Mesothelial cell of epicardium (in vitro differentiated cells): Measurements from ENCODE around the gene HECTD1. TPM values are rescaled to one million over a fixed set of nuclear protein-coding genes. Genes with fewer than 3 reads are reported as not detected.
"Not testable (repeated sequence)": the region's sequence is repeated elsewhere in the genome, so short reads cannot be mapped to it uniquely, and the experiment has no call there.

ENCODE experiments used
- DNase-seq, 2 experiments: peaks; one replicate each; pipeline ENCODE4 v3.0.0; 2021; ENCODE audit warnings: low spot score in 2 of 2; ENCODE audit not compliant: unreplicated experiment in 2 of 2
- H3K27ac Mint-ChIP-seq: 2 replicates; pipeline ENCODE4 v1.8.0; 2021; ENCODE audit warnings: mixed read lengths
- H3K27me3 Mint-ChIP-seq: 2 replicates; pipeline ENCODE4 v1.8.0; 2021; ENCODE audit warnings: low read depth, mixed read lengths
- H3K36me3 Mint-ChIP-seq: 2 replicates; pipeline ENCODE4 v1.8.0; 2021; ENCODE audit warnings: mixed read lengths
- H3K4me1 Mint-ChIP-seq: 2 replicates; pipeline ENCODE4 v1.8.0; 2021; ENCODE audit warnings: mixed read lengths
- H3K4me3 Mint-ChIP-seq: 2 replicates; pipeline ENCODE4 v1.8.0; 2021; ENCODE audit warnings: mild to moderate bottlenecking, moderate library complexity, mixed read lengths
- H3K9me3 Mint-ChIP-seq: 2 replicates; pipeline ENCODE4 v1.8.0; 2021; ENCODE audit warnings: mixed read lengths
- total RNA-seq: library from RNA; stranded (reverse); gene quantifications from 3 replicates; pipeline ENCODE4 v1.2.1, GENCODE V29; 2021
- TF ChIP-seq, protein P1 (sequence below): fragments of 200-600 bp; sonication (generic); IDR thresholded peaks from one replicate; pipeline ENCODE4 v1.5.0; 2021; ENCODE audit warnings: antibody characterized with exemption; ENCODE audit not compliant: unreplicated experiment

Gene HECTD1
- total RNA-seq, 1 donor from 2014 or later = 177 TPM

DNA sequence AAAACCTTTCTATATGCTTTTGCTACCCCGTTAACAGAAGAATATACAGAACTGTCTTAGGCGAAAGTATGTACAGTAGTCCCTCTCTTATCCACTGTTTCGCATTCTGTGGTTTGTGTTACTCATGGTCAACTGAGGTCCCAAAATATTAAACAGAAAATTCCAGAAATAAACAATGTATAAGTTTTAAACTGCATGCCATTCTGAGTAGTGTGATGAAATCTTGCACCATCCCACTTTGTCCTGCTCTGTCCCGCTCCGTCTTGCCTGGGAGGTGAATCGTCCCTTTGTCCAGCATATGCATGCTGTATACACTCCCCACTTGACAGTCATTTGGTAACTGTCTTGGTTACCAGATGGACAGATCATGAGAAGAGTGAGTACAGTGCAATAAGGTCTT lies 111.3 kb downstream of the HECTD1 start:
- no peaks in the 10 kb centered on the region for H3K4me1 Mint-ChIP-seq
- H3K27me3 Mint-ChIP-seq = no peaks in the 10 kb centered on the region
- TF ChIP-seq, protein P1, sequence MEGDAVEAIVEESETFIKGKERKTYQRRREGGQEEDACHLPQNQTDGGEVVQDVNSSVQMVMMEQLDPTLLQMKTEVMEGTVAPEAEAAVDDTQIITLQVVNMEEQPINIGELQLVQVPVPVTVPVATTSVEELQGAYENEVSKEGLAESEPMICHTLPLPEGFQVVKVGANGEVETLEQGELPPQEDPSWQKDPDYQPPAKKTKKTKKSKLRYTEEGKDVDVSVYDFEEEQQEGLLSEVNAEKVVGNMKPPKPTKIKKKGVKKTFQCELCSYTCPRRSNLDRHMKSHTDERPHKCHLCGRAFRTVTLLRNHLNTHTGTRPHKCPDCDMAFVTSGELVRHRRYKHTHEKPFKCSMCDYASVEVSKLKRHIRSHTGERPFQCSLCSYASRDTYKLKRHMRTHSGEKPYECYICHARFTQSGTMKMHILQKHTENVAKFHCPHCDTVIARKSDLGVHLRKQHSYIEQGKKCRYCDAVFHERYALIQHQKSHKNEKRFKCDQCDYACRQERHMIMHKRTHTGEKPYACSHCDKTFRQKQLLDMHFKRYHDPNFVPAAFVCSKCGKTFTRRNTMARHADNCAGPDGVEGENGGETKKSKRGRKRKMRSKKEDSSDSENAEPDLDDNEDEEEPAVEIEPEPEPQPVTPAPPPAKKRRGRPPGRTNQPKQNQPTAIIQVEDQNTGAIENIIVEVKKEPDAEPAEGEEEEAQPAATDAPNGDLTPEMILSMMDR = no peak
- H3K27ac Mint-ChIP-seq = no peak overlapping the region
- H3K9me3 Mint-ChIP-seq = no peaks in the 10 kb centered on the region
- DNase-seq = no peak
- H3K36me3 Mint-ChIP-seq = peaks cover 30% of the 10 kb centered on the region
- H3K4me3 Mint-ChIP-seq = no peak overlapping the region

DNA sequence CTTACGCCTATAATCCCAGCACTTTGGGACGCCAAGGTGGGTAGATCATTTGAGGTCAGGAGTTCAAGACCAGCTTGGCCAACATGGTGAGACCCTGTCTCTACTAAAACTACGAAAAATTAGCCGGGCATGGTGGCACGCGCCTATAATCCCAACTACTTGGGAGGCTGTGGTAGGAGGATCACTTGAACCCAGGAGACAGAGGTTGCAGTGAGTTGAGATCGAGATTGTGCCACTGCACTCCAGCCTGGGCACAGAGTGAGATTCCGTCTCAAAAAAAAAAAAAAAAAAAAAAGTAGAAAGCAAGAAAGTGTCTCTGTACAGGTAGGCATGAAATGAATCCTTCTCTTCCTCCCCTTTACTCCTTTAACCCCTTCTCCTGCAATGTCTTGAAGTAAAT lies 111.8 kb downstream of the HECTD1 start:
- not testable (repeated sequence) for H3K27ac Mint-ChIP-seq

DNA sequence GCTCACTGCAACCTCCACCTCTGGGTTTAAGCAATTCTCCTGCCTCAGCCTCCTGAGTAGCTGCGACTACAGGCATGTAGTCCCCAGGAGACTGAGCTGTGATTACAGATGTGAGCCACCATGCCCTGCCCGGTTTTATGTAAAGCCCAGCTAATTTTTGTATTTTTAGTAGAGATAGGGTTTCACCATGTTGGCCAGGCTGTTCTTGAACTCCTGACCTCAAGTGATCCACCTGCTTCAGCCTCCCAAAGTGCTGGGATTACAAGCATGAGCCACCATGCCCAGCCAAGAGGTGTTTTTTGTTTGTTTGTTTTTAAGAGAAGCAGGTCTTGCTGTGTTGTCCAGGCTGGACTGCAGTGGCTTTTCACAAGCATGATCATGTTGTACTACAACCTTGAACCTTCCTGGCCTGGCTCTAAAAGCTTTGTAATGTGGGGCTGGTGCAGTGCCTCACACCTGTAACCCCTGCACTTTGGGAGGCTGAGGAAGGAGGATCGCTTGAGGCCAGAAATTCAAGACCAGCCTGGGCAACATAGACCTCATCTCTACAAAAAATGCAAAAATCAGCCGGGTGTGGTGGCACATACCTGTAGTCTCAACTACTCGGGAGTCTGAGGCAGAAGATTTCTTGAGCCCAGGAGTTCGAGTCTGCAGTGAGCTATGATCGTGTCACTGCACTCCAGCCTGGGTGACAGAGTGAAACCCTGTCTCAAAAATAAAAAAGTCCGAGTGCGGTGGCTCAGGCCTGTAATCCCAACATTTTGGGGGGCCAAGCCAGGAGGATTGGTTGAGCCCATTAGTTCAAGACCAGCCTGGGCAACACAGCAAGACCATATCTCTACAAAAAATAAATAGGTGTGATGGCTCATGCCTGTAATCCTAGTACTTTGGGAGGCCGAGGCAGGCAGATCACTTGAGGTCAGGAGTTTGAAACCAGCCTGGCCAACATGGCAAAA lies 113.4 kb downstream of the HECTD1 start:
- not testable (repeated sequence) for DNase-seq, H3K9me3 Mint-ChIP-seq, H3K27ac Mint-ChIP-seq, H3K4me3 Mint-ChIP-seq, H3K27me3 Mint-ChIP-seq, H3K4me1 Mint-ChIP-seq
- H3K36me3 Mint-ChIP-seq = peaks cover 20% of the 10 kb centered on the region

More for the DNA sequence above, 111.8 kb downstream of the HECTD1 start:
- not testable (repeated sequence) for H3K9me3 Mint-ChIP-seq, H3K4me3 Mint-ChIP-seq, DNase-seq, H3K4me1 Mint-ChIP-seq, H3K27me3 Mint-ChIP-seq
- peaks cover 25% of the 10 kb centered on the region for H3K36me3 Mint-ChIP-seq

DNA sequence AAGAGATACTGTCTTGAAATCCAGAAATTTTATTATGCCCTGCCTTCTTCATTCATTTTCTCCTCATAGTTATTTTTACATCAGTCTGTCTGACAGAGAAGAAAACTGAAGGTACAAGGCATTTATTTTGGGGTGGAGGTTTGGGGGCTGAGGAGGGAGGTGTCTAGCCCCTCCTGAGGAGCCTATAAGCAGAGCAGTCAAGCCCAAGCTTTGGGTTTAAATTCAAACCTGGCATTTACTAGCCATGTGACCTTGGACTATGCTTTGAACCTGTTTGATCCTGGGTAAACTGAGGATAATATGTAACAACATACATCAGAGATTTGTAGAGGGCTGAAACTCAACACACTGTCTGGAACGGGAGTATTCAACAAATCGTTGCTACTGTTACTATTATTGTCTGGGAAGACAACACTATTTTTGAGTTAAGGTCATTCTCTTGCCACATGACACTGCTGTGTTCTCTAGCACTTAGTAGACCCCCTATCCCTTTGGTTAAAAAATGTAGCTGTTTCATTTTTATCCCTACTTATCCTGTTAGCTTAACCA lies 115.4 kb downstream of the HECTD1 start:
- Mint-ChIP-seq H3K36me3 (peaks cover 11% of the 10 kb centered on the region), H3K4me3 (no peak overlapping the region), H3K9me3 (no peaks in the 10 kb centered on the region), H3K27ac (no peak overlapping the region), H3K4me1 (no peaks in the 10 kb centered on the region), H3K27me3 (no peaks in the 10 kb centered on the region)
- TF ChIP-seq, protein P1 = no peak
- no peak for DNase-seq

DNA sequence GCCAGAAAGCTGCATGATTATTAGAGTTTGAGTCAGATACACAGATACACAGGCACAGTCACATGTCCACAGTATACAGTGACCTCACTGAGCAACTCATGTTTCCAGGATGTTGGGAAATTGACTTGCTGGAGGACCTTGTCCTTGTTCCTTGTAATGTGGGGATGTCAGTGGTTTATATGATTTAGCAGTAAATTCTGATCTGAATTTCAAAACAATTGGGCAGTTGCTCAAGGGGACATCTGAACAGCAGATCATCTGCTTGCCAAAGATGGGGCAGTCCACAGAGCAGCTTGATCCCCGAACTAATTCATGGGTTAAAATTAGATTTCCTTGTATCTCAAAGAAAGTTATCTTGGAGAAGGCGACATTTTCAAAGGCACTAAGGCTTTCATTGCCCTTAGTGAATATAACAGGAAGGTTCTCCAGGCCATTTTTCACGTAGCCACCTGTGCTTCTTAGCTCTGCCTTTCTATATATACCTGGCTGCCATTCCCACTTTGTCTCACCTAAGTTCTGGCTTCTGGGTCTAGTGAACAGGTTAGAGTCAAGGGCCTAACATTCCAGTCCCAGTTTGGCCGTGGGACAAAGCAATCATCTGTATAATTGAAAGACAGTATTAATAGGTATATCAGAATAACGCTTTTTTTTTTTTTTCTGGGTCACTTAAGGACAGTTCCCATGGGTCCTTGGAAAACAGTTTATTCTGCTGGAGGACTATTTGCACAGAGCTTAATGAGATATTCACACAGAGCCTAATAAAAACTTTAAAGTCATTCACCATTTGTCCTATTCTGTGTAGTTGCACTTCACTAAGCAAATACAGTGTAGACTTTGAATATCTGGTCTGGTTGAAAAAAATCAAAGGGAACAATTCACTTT lies 116.5 kb downstream of the HECTD1 start:
- TF ChIP-seq, protein P1 = no peak
- Mint-ChIP-seq H3K4me1 (no peaks in the 10 kb centered on the region), H3K9me3 (no peaks in the 10 kb centered on the region), H3K36me3 (peaks cover 3% of the 10 kb centered on the region), H3K27ac (no peak overlapping the region), H3K27me3 (no peaks in the 10 kb centered on the region), H3K4me3 (no peak overlapping the region)
- DNase-seq = no peak

DNA sequence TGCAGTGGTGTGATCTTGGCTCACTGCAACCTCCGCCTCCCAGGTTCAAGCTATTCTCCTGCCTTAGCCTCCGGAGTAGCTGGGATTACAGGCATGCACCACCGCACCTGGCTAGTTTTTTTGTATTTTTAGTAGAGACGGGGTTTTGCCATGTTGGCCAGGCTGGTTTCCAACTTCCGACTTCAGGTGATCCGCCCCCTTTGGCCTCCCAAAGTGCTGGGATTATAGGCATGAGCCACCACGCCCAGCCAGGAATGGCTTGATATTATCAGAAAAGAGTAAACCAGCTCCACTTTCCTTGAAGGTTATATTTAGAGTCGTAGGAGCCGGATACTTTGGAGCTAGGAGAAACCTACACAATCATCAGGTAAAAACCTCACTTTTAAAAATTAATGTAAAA lies 121.1 kb downstream of the HECTD1 start:
- not testable (repeated sequence) for H3K27ac Mint-ChIP-seq, H3K4me3 Mint-ChIP-seq

DNA sequence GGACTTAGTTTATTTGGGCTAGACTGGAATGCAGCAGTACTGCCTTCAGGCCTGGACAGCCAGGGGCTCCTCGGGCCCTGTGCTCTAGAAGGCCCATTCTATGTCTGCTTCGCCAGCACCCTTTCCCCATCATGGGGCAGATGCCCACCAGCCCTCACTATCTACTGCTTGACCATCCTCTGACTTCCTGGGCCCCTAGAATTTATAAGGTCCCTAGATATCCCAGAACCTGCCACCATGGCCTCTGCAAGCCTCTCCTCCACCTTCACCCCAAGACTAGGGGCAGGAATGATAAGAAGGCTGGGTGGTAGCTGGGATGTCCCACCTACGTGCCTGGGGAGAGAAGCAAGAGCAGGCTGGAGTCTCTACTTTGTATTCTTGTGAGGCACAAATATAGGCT lies 122.6 kb downstream of the HECTD1 start:
- Mint-ChIP-seq H3K9me3 (no peaks in the 10 kb centered on the region), H3K36me3 (peaks cover 2% of the 10 kb centered on the region), H3K27ac (no peak overlapping the region), H3K4me1 (no peaks in the 10 kb centered on the region), H3K4me3 (no peak overlapping the region), H3K27me3 (no peaks in the 10 kb centered on the region)
- no peak for DNase-seq
- TF ChIP-seq, protein P1 = no peak

More for the DNA sequence above, 121.1 kb downstream of the HECTD1 start:
- H3K36me3 Mint-ChIP-seq, DNase-seq, H3K9me3 Mint-ChIP-seq, H3K27me3 Mint-ChIP-seq, H3K4me1 Mint-ChIP-seq: not testable (repeated sequence)
